ENCODE measurements around the gene PARL.

DNA sequence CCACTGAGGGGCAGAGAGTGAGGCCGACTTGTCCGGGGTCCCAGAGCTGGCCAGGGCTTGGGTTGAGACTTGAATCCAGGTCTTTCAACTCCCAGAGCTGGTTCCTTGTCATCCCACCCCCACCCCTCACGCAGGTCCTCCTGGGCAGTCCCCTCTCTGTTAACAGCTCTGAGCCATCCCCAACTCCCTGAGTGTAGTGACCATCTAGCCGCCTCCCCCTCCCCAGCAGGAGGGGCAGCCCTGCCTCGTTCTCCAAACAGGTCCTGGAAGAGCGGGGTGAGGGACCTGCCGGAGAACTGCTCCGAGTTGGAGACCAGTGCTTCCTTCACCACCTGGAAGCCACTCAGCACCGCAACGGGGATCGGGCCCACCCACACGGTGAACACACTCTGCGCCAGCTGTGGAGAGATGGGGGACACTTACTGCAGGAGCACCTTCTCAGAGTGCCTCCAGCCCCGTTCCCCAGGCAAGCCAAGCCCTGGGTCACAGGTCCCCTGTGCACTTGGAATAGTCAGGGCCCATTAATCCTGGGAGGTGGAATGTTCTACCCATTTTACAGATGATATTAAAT, 24.4 kb upstream of the PARL start:
- TF ChIP-seq, protein P1, sequence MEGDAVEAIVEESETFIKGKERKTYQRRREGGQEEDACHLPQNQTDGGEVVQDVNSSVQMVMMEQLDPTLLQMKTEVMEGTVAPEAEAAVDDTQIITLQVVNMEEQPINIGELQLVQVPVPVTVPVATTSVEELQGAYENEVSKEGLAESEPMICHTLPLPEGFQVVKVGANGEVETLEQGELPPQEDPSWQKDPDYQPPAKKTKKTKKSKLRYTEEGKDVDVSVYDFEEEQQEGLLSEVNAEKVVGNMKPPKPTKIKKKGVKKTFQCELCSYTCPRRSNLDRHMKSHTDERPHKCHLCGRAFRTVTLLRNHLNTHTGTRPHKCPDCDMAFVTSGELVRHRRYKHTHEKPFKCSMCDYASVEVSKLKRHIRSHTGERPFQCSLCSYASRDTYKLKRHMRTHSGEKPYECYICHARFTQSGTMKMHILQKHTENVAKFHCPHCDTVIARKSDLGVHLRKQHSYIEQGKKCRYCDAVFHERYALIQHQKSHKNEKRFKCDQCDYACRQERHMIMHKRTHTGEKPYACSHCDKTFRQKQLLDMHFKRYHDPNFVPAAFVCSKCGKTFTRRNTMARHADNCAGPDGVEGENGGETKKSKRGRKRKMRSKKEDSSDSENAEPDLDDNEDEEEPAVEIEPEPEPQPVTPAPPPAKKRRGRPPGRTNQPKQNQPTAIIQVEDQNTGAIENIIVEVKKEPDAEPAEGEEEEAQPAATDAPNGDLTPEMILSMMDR (IDR thresholded peaks at IDR 0.05), result no peak
- TF ChIP-seq POLR2A (IDR thresholded peaks at IDR 0.05), result no peak
